HepG2 (cell line): ENCODE results near the gene ARHGAP12. TPM values are rescaled to one million over a fixed set of nuclear protein-coding genes. Genes with fewer than 3 reads are reported as not detected.

Experiments
- ATAC-seq: fragments of 200-7000 bp; cut with Tn5 transposase; 3 replicates; pipeline ENCODE4 v1.9.1; 2020; ENCODE audit warnings: mild to moderate bottlenecking, moderate library complexity
- BruUV-seq: library from RNA; stranded (reverse); fragments of 400-500 nt; replicated peaks from 2 replicates; lab custom pipeline; 2021; lab: Mats Ljungman, UMichigan
- CTCF ChIA-PET: fragments of 300-600 bp; formaldehyde crosslinking; extraction: SDS; loops from one replicate; lab custom pipeline; 2021; ENCODE audit warnings: low total read pairs, inconsistent platforms, low intra/inter-chr PET ratio; lab: Yijun Ruan, JAX
- POLR2A ChIA-PET: fragments of 350-600 bp; sonication (Branson Sonifier 250); formaldehyde crosslinking; loops from one replicate; lab custom pipeline; 2020; ENCODE audit warnings: antibody characterized with exemption, inconsistent platforms; lab: Yijun Ruan, JAX
- DNase-seq: peaks from one replicate; pipeline ENCODE4 v3.0.0-alpha.2; 2015; ENCODE audit warnings: low spot score
- FAIRE-seq: peaks from 3 replicates; lab custom pipeline; 2011; peaks lifted over from hg19 to GRCh38; lab: Jason Lieb, UNC
- H2AFZ ChIP-seq: one replicate; pipeline ENCODE4 v1.6.1; 2011; ENCODE audit warnings: low read length, inconsistent platforms
- H3K27ac ChIP-seq: fragments of 300-600 bp; 3 replicates; pipeline ENCODE4 v1.8.0; 2011; ENCODE audit warnings: mixed run types, mild to moderate bottlenecking, mixed read lengths, low read length, inconsistent platforms; ENCODE audit not compliant: insufficient read depth; ENCODE audit errors: extremely low read length
- H3K27me3 ChIP-seq, 2 experiments: fragments of 200-600 bp in 1 of 2; 2 replicates in 1 of 2; 3 replicates in 1 of 2; pipeline versions ENCODE4 v1.6.0 to v1.8.0; 2011; ENCODE audit warnings: low read length in 2 of 2, mild to moderate bottlenecking in 2 of 2, moderate library complexity in 2 of 2, inconsistent platforms in 1 of 2; ENCODE audit not compliant: insufficient read depth in 2 of 2, control insufficient read depth in 1 of 2
- H3K36me3 ChIP-seq, 2 experiments: fragments of 200-600 bp in 1 of 2; replicated peaks in 1 of 2; 2 replicates in 1 of 2; 3 replicates in 1 of 2; pipeline versions ENCODE4 v1.5.1 to v1.8.0; 2011; ENCODE audit warnings: low read length in 2 of 2, inconsistent platforms in 1 of 2; ENCODE audit not compliant: insufficient read depth in 2 of 2, control insufficient read depth in 1 of 2
- H3K4me1 ChIP-seq: 2 replicates; pipeline ENCODE4 v1.5.1; 2012; ENCODE audit warnings: low read length, inconsistent platforms; ENCODE audit not compliant: insufficient read depth
- H3K4me2 ChIP-seq: 2 replicates; pipeline ENCODE4 v1.6.0; 2011; ENCODE audit warnings: low read depth, low read length, inconsistent platforms
- H3K4me3 ChIP-seq, 3 experiments: fragments of 200-600 bp in 1 of 3; sonication (generic), shearing (Covaris generic) in 1 of 3; replicated peaks in 1 of 3; 2 replicates each; pipeline ENCODE4 v1.5.1; 2011 to 2016; ENCODE audit warnings: low read length in 3 of 3, inconsistent platforms in 2 of 3, low read depth in 2 of 3, mild to moderate bottlenecking in 2 of 3, control low read depth in 1 of 3, mixed read lengths in 1 of 3; ENCODE audit not compliant: insufficient read depth in 1 of 3
- H3K79me2 ChIP-seq: one replicate; pipeline ENCODE4 v1.6.1; 2011; ENCODE audit warnings: low read length, inconsistent platforms; ENCODE audit not compliant: insufficient read depth
- H3K9ac ChIP-seq: 2 replicates; pipeline ENCODE4 v1.6.0; 2011; ENCODE audit warnings: mild to moderate bottlenecking, low read depth, low read length, inconsistent platforms; ENCODE audit not compliant: insufficient read depth
- H3K9me3 ChIP-seq: 2 replicates; pipeline ENCODE4 v1.5.1; 2012; ENCODE audit warnings: mild to moderate bottlenecking, low read length
- H4K20me1 ChIP-seq: 2 replicates; pipeline ENCODE4 v1.6.0; 2011; ENCODE audit warnings: inconsistent platforms, mild to moderate bottlenecking, low read length, moderate library complexity; ENCODE audit not compliant: insufficient read depth
- E2F2 ChIP-seq: sonication (generic); formaldehyde crosslinking; IDR thresholded peaks from 2 replicates; pipeline ENCODE4 v1.4.0; 2020; ENCODE audit warnings: missing genetic modification reagents, borderline replicate concordance
- MNT ChIP-seq: fragments of 450-650 bp; IDR thresholded peaks from 2 replicates; pipeline ENCODE4 v1.6.1; 2016
- MTA3 ChIP-seq: sonication (generic); formaldehyde crosslinking; IDR thresholded peaks from 2 replicates; pipeline ENCODE4 v1.4.0; 2020; ENCODE audit warnings: missing genetic modification reagents
- SP2 ChIP-seq: sonication (generic); formaldehyde crosslinking; IDR thresholded peaks from 2 replicates; pipeline ENCODE4 v1.5.1; 2020; ENCODE audit warnings: mild to moderate bottlenecking, missing genetic modification reagents
- TCF7 ChIP-seq: sonication (generic); IDR thresholded peaks from 2 replicates; pipeline ENCODE4 v1.6.1; 2016; ENCODE audit warnings: antibody characterized with exemption, low read depth
- ZFAT ChIP-seq: sonication (generic); formaldehyde crosslinking; conservative IDR thresholded peaks from 2 replicates; pipeline ENCODE4 v1.8.1; 2023; ENCODE audit warnings: missing genetic modification reagents, inconsistent platforms
- ZNF280D ChIP-seq: sonication (generic); formaldehyde crosslinking; IDR thresholded peaks from 2 replicates; pipeline ENCODE4 v1.5.1; 2020; ENCODE audit warnings: mild to moderate bottlenecking, missing genetic modification reagents
- ZNF354B ChIP-seq: sonication (generic); formaldehyde crosslinking; IDR thresholded peaks from 2 replicates; pipeline ENCODE4 v1.8.0; 2022; ENCODE audit warnings: mild to moderate bottlenecking, missing genetic modification reagents
- ZNF569 ChIP-seq: sonication (generic); formaldehyde crosslinking; IDR thresholded peaks from 2 replicates; pipeline ENCODE4 v1.5.0; 2020; ENCODE audit warnings: mild to moderate bottlenecking, missing genetic modification reagents, moderate library complexity, borderline replicate concordance
- WGBS: methylation state at CpG from one replicate; pipeline ENCODE4 v1.1.6; 2017; ENCODE audit warnings: low lambda C conversion rate; 5-methylcytosine and 5-hydroxymethylcytosine counted together
- in situ Hi-C: cut with HindIII; loops from 2 replicates; pipeline ENCODE4 v1.10.0; 2017; ENCODE audit warnings: low pct_unique_long_range_greater_than_20kb; ENCODE audit not compliant: extremely low pct_ligation_motif_present
- intact Hi-C: fragments of 100-400 bp; cut with micrococcal nuclease; formaldehyde crosslinking; loops from one replicate; pipeline ENCODE4 v1.10.0; 2022; ENCODE audit not compliant: unreplicated experiment
- polyA plus RNA-seq, 8 experiments: library from polyadenylated mRNA; depleted of rRNA in 3 of 8; stranded (reverse) in 7 of 8; unstranded in 1 of 8; fragments of >200 nt; fragmentation: Illumina TruSeq in 4 of 8; extraction: Trizol in 4 of 8; gene quantifications; 2 replicates each; pipeline versions ENCODE4 v1.2.1 to v1.2.3, GENCODE V29; 2011 to 2016; ENCODE audit warnings: low read depth in 4 of 8, missing spikeins in 1 of 8, mixed read lengths in 1 of 8; ENCODE audit not compliant: insufficient read depth in 1 of 8
- total RNA-seq, 5 experiments: library from RNA; depleted of rRNA; stranded (reverse); fragments of >200 nt; fragmentation: Illumina TruSeq; extraction: Trizol; gene quantifications; 2 replicates each; pipeline ENCODE4 v1.2.3, GENCODE V29; 2016; ENCODE audit warnings: low read depth in 1 of 5

Gene ARHGAP12
- total and polyA plus RNA-seq, 2 of the 13 experiments (the other 11 are each of a cell fraction or from before 2014, with no cell fraction given) = 25.0 to 54.6 TPM

- CTCF ChIA-PET = no interaction called here
- H2AFZ ChIP-seq = no peak overlapping the region
- TF ChIP-seq SP2 (CRISPR knock-in tag) (no peak), MTA3 (CRISPR knock-in tag) (no peak), ZFAT (CRISPR knock-in tag) (no peak), TCF7 (no peak), ZNF569 (no peak), ZNF354B (CRISPR knock-in tag) (no peak), ZNF280D (CRISPR knock-in tag) (no peak), MNT (peak; percentile 73), E2F2 (CRISPR knock-in tag) (no peak)
- TF ChIP-seq, all 625 proteins: peak for 1
- BruUV-seq = no TSS peak
- in situ Hi-C loops = loop anchor here (25.0 kb wide), 1 partner anchor 987 kb away; no protein-coding TSS in a partner anchor
- intact Hi-C loops = loop anchor here (5.0 kb wide), 1 partner anchor 67 kb away; no protein-coding TSS in a partner anchor
- ATAC-seq (no peak), DNase-seq (no peak), FAIRE-seq (no peak)
- Histone ChIP-seq H3K4me2 (no peak overlapping the region), H3K4me3 (no peak overlapping the region), H3K9ac (no peak overlapping the region), H3K4me1 (no peaks in the 10 kb centered on the region), H3K36me3 (no peaks in the 10 kb centered on the region), H3K9me3 (no peaks in the 10 kb centered on the region; the same call in 1 of the 2 replicates), H4K20me1 (no peaks in the 10 kb centered on the region), H3K27me3 (peaks cover 1 to 4% of the 10 kb centered on the region in 2 experiments; a peak in 1 of 5 replicates), H3K79me2 (no peaks in the 10 kb centered on the region), H3K27ac (no peak overlapping the region)
- WGBS = 53% methylated on average over 15 of the region's 15 CpGs
- POLR2A ChIA-PET = no interaction called here
Observed at GRCh38 chr10:31773749-31774298, 154.8 kb downstream of the ARHGAP12 start.
